Natural killer cell (primary cell): ENCODE data around the gene PBX2. TPM values are rescaled to one million over a fixed set of nuclear protein-coding genes. Genes with fewer than 3 reads are reported as not detected.
"Not testable (repeated sequence)": the region's sequence is repeated elsewhere in the genome, so short reads cannot be mapped to it uniquely, and the experiment has no call there.

Source experiments
- ATAC-seq, 3 donors: fragments of 150-1000 bp in 2 of 3; fragments of 200-7000 bp in 1 of 3; cut with Tn5 transposase; 1 replicate in 1 of 3; 2 replicates in 2 of 3; pipeline ENCODE4 v1.10.0; 2021; ENCODE audit warnings: mild to moderate bottlenecking in 2 of 3, moderate library complexity in 2 of 3
- DNase-seq, 2 donors: peaks; one replicate each; pipeline versions ENCODE4 v3.0.0 to v3.0.0-alpha.2; 2013 to 2021; ENCODE audit warnings: mixed read lengths in 1 of 2
- H3K27ac ChIP-seq: one replicate; pipeline ENCODE4 v1.5.1; 2013; ENCODE audit warnings: mild to moderate bottlenecking, low read length
- H3K27me3 ChIP-seq: one replicate; pipeline ENCODE4 v1.6.1; 2013; ENCODE audit warnings: low read length; ENCODE audit not compliant: control insufficient read depth, insufficient read depth
- H3K36me3 ChIP-seq: one replicate; pipeline ENCODE4 v1.6.1; 2013; ENCODE audit warnings: low read length; ENCODE audit not compliant: control insufficient read depth, insufficient read depth
- H3K4me1 ChIP-seq: one replicate; pipeline ENCODE4 v1.6.1; 2013; ENCODE audit warnings: low read length; ENCODE audit not compliant: control insufficient read depth, insufficient read depth
- H3K4me3 ChIP-seq: one replicate; pipeline ENCODE4 v1.5.1; 2013; ENCODE audit warnings: low read length
- H3K9me3 ChIP-seq: one replicate; pipeline ENCODE4 v1.6.1; 2013; ENCODE audit warnings: low read length; ENCODE audit not compliant: control insufficient read depth, insufficient read depth
- H3K27ac Mint-ChIP-seq, 2 donors: one replicate each; pipeline ENCODE4 v1.8.0; 2022; ENCODE audit warnings: mild to moderate bottlenecking in 2 of 2, mixed read lengths in 2 of 2, moderate library complexity in 1 of 2
- H3K27me3 Mint-ChIP-seq, 2 donors: one replicate each; pipeline ENCODE4 v1.8.0; 2022; ENCODE audit warnings: low read depth in 2 of 2, mixed read lengths in 2 of 2
- H3K36me3 Mint-ChIP-seq: one replicate; pipeline ENCODE4 v1.8.0; 2022; ENCODE audit warnings: mixed read lengths
- H3K4me1 Mint-ChIP-seq, 2 donors: one replicate each; pipeline ENCODE4 v1.8.0; 2022; ENCODE audit warnings: mixed read lengths in 2 of 2
- H3K4me3 Mint-ChIP-seq: one replicate; pipeline ENCODE4 v1.8.0; 2022; ENCODE audit warnings: mild to moderate bottlenecking, moderate library complexity, mixed read lengths
- H3K9me3 Mint-ChIP-seq, 2 donors: one replicate each; pipeline ENCODE4 v1.8.0; 2022; ENCODE audit warnings: mixed read lengths in 2 of 2
- WGBS: methylation state at CpG from one replicate; pipeline ENCODE4 v1.1.7; 2013; ENCODE audit warnings: missing lambda C conversion rate; ENCODE audit not compliant: insufficient coverage; 5-methylcytosine and 5-hydroxymethylcytosine counted together
- intact Hi-C: fragments of 100-400 bp; cut with micrococcal nuclease; formaldehyde crosslinking; loops from one replicate; pipeline ENCODE4 v1.14.2; 2022
- total RNA-seq, 4 donors: library from RNA; stranded (reverse); fragments of 120-200 nt in 1 of 4; gene quantifications; one replicate each; pipeline versions ENCODE4 v1.2.3 to v1.2.4, GENCODE V29; 2013 to 2022
- TF ChIP-seq, protein P1 (sequence below): fragments of 200-600 bp; IDR thresholded peaks from one replicate; pipeline ENCODE4 v1.8.0; 2022; ENCODE audit warnings: antibody characterized with exemption

Gene PBX2
- total RNA-seq, 3 donors from 2014 or later (not counting 1 experiment from before 2014, with no cell fraction given), result 111 to 116 (median 112) TPM

DNA sequence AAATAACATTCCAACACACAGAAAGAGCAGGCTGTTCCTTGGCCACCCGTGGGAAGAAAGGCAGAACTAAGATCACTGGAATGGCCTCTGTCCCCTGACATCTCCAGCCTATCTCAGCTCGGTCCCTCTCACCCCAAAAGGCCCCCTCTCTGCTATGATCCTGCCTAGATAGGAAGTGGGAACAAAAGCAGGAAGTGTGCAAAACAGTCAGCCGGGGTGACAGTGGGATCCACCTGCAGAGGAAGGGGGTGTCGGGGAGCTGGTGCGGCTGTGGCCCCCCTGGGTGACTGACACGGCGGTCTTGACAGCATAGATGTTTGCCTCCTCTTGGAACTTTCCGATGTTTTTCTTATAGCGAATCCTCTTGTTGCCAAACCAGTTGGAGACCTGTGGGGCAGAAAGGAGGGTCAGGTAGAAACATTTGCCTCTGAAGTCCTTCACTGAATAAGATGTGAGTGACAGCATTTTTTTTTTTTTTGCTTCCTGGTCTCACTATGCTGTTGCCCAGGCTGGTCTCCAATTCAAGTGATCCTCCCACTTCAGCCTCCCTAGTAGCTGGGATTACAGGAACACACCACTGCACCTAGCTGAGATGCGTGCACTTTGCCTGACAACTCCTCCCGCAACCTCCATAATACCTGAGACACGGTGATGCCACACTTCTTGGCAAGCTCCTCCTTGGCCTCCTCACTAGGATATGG, 2.8 kb downstream of the PBX2 start:
- Mint-ChIP-seq H3K27me3 (no peaks in the 10 kb centered on the region), H3K36me3 (peaks cover 19% of the 10 kb centered on the region), H3K9me3 (no peaks in the 10 kb centered on the region), H3K4me1 (peaks cover 41 to 67% of the 10 kb centered on the region in 2 donors), H3K4me3 (peak overlapping the region; percentile 70), H3K27ac (peak overlapping the region; percentile 72 to 79)
- no peak for ATAC-seq
- Histone ChIP-seq H3K36me3 (peaks cover 46% of the 10 kb centered on the region), H3K4me1 (peaks cover 58% of the 10 kb centered on the region), H3K9me3 (no peaks in the 10 kb centered on the region), H3K27me3 (no peaks in the 10 kb centered on the region), H3K4me3 (no peak overlapping the region), H3K27ac (peak overlapping the region; percentile 2)
- TF ChIP-seq, protein P1, sequence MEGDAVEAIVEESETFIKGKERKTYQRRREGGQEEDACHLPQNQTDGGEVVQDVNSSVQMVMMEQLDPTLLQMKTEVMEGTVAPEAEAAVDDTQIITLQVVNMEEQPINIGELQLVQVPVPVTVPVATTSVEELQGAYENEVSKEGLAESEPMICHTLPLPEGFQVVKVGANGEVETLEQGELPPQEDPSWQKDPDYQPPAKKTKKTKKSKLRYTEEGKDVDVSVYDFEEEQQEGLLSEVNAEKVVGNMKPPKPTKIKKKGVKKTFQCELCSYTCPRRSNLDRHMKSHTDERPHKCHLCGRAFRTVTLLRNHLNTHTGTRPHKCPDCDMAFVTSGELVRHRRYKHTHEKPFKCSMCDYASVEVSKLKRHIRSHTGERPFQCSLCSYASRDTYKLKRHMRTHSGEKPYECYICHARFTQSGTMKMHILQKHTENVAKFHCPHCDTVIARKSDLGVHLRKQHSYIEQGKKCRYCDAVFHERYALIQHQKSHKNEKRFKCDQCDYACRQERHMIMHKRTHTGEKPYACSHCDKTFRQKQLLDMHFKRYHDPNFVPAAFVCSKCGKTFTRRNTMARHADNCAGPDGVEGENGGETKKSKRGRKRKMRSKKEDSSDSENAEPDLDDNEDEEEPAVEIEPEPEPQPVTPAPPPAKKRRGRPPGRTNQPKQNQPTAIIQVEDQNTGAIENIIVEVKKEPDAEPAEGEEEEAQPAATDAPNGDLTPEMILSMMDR, result no peak
- 54% methylated on average over 11 of the region's 12 CpGs for WGBS
- intact Hi-C loops, result no loop called here
- DNase-seq, result no peak

DNA sequence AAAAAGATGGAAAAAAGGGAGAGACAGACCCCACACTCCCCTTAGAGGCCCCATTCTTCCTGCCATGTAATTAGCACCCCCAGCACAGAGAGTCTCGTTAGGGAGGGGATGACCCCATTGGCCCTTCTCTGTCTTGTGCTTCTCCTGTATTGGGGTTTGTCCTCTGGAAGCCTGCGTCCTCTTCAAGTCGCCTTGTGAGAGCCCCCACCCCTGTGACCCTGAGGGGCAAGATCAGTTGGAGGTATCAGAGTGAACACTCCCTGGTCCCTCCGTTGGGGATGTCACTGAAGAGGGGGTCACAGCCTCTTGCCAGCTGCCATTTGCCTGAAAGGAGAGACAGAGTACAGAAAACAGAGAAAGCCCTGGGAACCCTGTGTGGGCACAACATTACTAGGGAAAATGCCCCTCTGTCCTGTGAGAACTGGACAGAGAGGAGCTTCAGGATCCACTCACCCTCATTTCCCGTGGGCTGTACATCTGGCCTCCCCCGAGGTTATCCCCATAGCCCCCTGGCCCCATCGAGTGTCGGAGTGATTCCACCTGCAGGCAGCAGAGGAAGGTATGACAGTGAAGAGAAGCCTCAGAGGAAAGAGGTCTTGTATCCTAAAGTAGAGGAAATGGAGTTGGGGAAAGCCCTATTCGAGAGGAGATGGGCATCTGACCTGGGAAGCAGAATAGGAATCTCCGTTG, 3.7 kb downstream of the PBX2 start:
- Histone ChIP-seq H3K36me3 (peaks cover 51% of the 10 kb centered on the region), H3K27ac (peak overlapping the region; percentile 52), H3K4me1 (peaks cover 49% of the 10 kb centered on the region)
- ATAC-seq, H3K9me3 ChIP-seq, DNase-seq, H3K9me3 Mint-ChIP-seq, intact Hi-C loops, H3K4me3 ChIP-seq, H3K27me3 Mint-ChIP-seq, H3K27me3 ChIP-seq: not testable (repeated sequence)
- WGBS, result 81% methylated on average over 10 of the region's 10 CpGs
- Mint-ChIP-seq H3K4me3 (peak overlapping the region; percentile 70), H3K36me3 (peaks cover 19% of the 10 kb centered on the region), H3K27ac (peak overlapping the region; percentile 72 to 79), H3K4me1 (peaks cover 36 to 59% of the 10 kb centered on the region in 2 donors)

DNA sequence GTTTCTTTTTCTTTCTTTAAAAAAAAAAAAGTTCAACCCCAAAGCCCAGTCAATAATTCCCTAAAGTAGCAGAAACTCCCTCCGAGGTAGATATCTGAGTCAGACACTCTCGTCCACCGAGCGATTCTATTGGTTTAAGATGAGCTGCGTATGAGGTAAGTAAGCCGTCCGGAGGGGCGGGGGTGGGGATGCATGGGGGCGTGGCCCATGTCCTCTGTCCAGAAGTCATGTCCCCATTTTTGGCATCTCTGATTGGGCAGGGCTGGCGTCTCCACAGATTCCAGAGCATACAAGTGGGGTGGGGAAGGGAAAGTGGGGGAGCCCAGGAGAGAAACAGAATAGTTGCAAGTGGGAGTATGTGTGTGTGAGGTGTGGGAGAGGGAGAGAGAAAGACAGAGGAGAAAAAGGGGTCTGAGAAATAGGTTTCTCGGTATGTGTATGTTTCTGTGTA, 4.3 kb downstream of the PBX2 start:
- ATAC-seq, H3K27me3 ChIP-seq, intact Hi-C loops, H3K9me3 ChIP-seq, H3K4me3 ChIP-seq, H3K9me3 Mint-ChIP-seq, H3K27me3 Mint-ChIP-seq: not testable (repeated sequence)
- peak overlapping the region; percentile 52 for H3K27ac ChIP-seq
- H3K36me3 ChIP-seq, result peaks cover 51% of the 10 kb centered on the region
- peak overlapping the region; percentile 72 to 79 for H3K27ac Mint-ChIP-seq
- peaks cover 19% of the 10 kb centered on the region for H3K36me3 Mint-ChIP-seq
- peak in 1 of 2 donors; percentile 78 for DNase-seq
- WGBS, result 75% methylated on average over 10 of the region's 11 CpGs
- peaks cover 43% of the 10 kb centered on the region for H3K4me1 ChIP-seq
- H3K4me3 Mint-ChIP-seq, result peak overlapping the region; percentile 38
- peaks cover 36 to 56% of the 10 kb centered on the region in 2 donors for H3K4me1 Mint-ChIP-seq

DNA sequence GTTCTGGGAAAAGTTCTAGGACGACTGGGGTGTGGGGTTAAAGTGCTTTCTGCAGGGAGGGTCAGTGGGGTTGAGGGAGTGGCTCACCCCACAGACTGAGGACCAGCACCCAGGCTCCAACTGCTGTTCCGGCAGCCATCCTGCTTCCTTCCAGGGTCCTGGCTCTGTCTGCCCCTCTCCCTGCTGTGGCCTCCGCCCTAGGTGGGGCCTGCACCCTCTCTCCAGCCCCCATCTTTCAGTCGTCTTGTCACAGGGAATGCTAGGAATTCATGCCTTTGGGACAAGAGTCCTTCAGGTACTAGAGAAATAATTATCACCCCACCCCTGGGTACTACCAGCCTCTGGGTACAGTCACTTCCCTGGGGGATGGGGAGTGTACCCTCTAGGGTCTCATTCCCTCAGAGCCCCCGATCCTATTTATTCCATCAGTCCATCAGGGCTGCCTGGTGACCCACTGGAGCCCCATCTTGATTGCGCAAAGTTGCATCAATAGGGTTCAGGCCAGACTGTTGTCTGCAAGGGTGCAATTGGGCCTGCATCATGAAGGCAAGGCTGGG, 5.8 kb downstream of the PBX2 start, which contains the start of gene AGER:
Gene AGER, minus strand, starts transcription at position 170 of the 557 bp plus-strand sequence. Its CDS starts 31 bp downstream, at position 139.
- Histone ChIP-seq H3K27ac (no peak within 1 kb of the TSS), H3K36me3 (peaks cover 56% of the 10 kb centered on the region), H3K4me1 (peaks cover 40% of the 10 kb centered on the region), H3K27me3 (no peaks in the 10 kb centered on the region), H3K4me3 (no peak within 1 kb of the TSS), H3K9me3 (no peaks in the 10 kb centered on the region)
- DNase-seq, result no peak
- Mint-ChIP-seq H3K4me1 (peaks cover 41 to 60% of the 10 kb centered on the region in 2 donors), H3K9me3 (no peaks in the 10 kb centered on the region), H3K4me3 (no peak within 1 kb of the TSS), H3K27ac (peak within 1 kb of the TSS; percentile 29 to 49), H3K27me3 (no peaks in the 10 kb centered on the region), H3K36me3 (peaks cover 19% of the 10 kb centered on the region)
- 93% methylated on average over 6 of the region's 6 CpGs for WGBS
- no peak for ATAC-seq
- TF ChIP-seq, protein P1, result no peak
- intact Hi-C loops, result no loop called here
